Neural progenitor cell (in vitro differentiated cells): ENCODE data around the gene ATF4. TPM values are rescaled to one million over a fixed set of nuclear protein-coding genes. Genes with fewer than 3 reads are reported as not detected.
"Not testable (repeated sequence)": the region's sequence is repeated elsewhere in the genome, so short reads cannot be mapped to it uniquely, and the experiment has no call there.

Experiments
- DNase-seq: peaks from one replicate; pipeline ENCODE4 v3.0.0-alpha.2; 2016; ENCODE audit warnings: low spot score
- H2AFZ ChIP-seq: fragments of 200-600 bp; sonication (generic); replicated peaks from 2 replicates; pipeline ENCODE4 v1.6.1; 2016; ENCODE audit warnings: antibody characterized with exemption
- H3F3A ChIP-seq: fragments of 200-600 bp; sonication (generic); 2 replicates; pipeline ENCODE4 v1.6.1; 2016; ENCODE audit warnings: antibody characterized with exemption, low read depth
- H3K27ac ChIP-seq: fragments of 200-600 bp; sonication (generic); 2 replicates; pipeline ENCODE4 v1.5.1; 2016; ENCODE audit warnings: mild to moderate bottlenecking
- H3K27me3 ChIP-seq: fragments of 200-600 bp; sonication (generic); 2 replicates; pipeline ENCODE4 v1.6.1; 2016; ENCODE audit warnings: mild to moderate bottlenecking, moderate library complexity
- H3K36me3 ChIP-seq: fragments of 200-600 bp; sonication (generic); 2 replicates; pipeline ENCODE4 v1.5.1; 2016
- H3K4me1 ChIP-seq: fragments of 200-600 bp; sonication (generic); 2 replicates; pipeline ENCODE4 v1.6.1; 2016; ENCODE audit warnings: mixed run types
- H3K4me2 ChIP-seq: fragments of 200-600 bp; sonication (generic); 2 replicates; pipeline ENCODE4 v1.6.1; 2016
- H3K4me3 ChIP-seq: fragments of 200-600 bp; sonication (generic); 2 replicates; pipeline ENCODE4 v1.5.1; 2016
- H3K79me2 ChIP-seq: fragments of 200-600 bp; sonication (generic); 2 replicates; pipeline ENCODE4 v1.6.1; 2016; ENCODE audit warnings: low read depth
- H3K9ac ChIP-seq: fragments of 200-600 bp; sonication (generic); 2 replicates; pipeline ENCODE4 v1.6.1; 2016
- H3K9me3 ChIP-seq: fragments of 200-600 bp; sonication (generic); 2 replicates; pipeline ENCODE4 v1.5.1; 2016; ENCODE audit warnings: low read depth
- H4K20me1 ChIP-seq: fragments of 200-600 bp; sonication (generic); 2 replicates; pipeline ENCODE4 v1.6.1; 2016; ENCODE audit warnings: low read depth
- H3K27ac Mint-ChIP-seq: 3 replicates; pipeline ENCODE4 v1.8.0; 2021; ENCODE audit warnings: mixed read lengths
- H3K27me3 Mint-ChIP-seq: 2 replicates; pipeline ENCODE4 v1.8.0; 2022; ENCODE audit warnings: low read depth, mild to moderate bottlenecking, inconsistent platforms, moderate library complexity, mixed read lengths; ENCODE audit not compliant: insufficient read depth
- H3K36me3 Mint-ChIP-seq: 3 replicates; pipeline ENCODE4 v1.8.0; 2021; ENCODE audit warnings: mixed read lengths
- H3K4me1 Mint-ChIP-seq: 3 replicates; pipeline ENCODE4 v1.8.0; 2021; ENCODE audit warnings: mixed read lengths
- H3K4me3 Mint-ChIP-seq: 3 replicates; pipeline ENCODE4 v1.8.0; 2021; ENCODE audit warnings: mild to moderate bottlenecking, moderate library complexity, mixed read lengths
- H3K9me3 Mint-ChIP-seq: 3 replicates; pipeline ENCODE4 v1.8.0; 2020; ENCODE audit warnings: mixed read lengths
- EZH2 ChIP-seq: fragments of 200-600 bp; sonication (generic); IDR thresholded peaks from 2 replicates; pipeline ENCODE4 v1.6.1; 2017; ENCODE audit warnings: antibody characterized with exemption, mild to moderate bottlenecking, moderate library complexity
- EZH2phosphoT487 ChIP-seq: fragments of 200-600 bp; sonication (generic); IDR thresholded peaks from 2 replicates; pipeline ENCODE4 v1.6.1; 2017; ENCODE audit warnings: antibody characterized with exemption
- total RNA-seq: library from RNA; depleted of rRNA; stranded (reverse); fragments of >200 nt; gene quantifications from 2 replicates; pipeline ENCODE4 v1.2.3, GENCODE V29; 2015; ENCODE audit warnings: low replicate concordance
- TF ChIP-seq, protein P1 (sequence below): fragments of 200-600 bp; sonication (generic); IDR thresholded peaks from 2 replicates; pipeline ENCODE4 v1.5.1; 2017; ENCODE audit warnings: antibody characterized with exemption, mild to moderate bottlenecking

Gene ATF4
- total RNA-seq, 1 donor from 2014 or later = 189 TPM

DNA sequence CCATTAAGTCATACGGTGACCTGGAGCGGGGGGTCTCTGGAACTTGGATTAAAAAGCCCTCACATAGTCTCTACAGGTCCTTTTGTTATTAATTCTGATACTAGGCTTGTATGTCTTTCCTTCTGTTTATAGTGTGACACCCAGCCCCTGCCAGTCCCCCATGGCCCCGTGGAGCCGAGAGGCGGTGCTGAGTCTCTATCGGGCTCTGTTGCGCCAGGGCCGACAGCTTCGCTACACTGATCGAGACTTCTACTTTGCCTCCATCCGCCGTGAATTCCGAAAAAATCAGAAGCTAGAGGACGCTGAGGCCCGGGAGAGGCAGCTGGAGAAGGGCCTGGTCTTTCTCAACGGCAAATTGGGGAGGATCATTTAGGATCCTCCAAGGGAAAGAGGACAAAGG is 16.3 kb upstream of the ATF4 start:
- Histone ChIP-seq H3K79me2 (peaks cover 22% of the 10 kb centered on the region), H2AFZ (no peak overlapping the region), H4K20me1 (peaks cover 43% of the 10 kb centered on the region), H3K27me3 (peaks cover 19% of the 10 kb centered on the region), H3K4me1 (peaks cover 27% of the 10 kb centered on the region), H3F3A (peaks cover 18% of the 10 kb centered on the region), H3K36me3 (no peaks in the 10 kb centered on the region), H3K9me3 (no peaks in the 10 kb centered on the region), H3K4me3 (no peak overlapping the region), H3K4me2 (no peak overlapping the region), H3K27ac (no peak overlapping the region), H3K9ac (no peak overlapping the region)
- H3K36me3 Mint-ChIP-seq = peaks cover 23% of the 10 kb centered on the region
- no peak overlapping the region for H3K27ac Mint-ChIP-seq
- peaks cover 34% of the 10 kb centered on the region for H3K4me1 Mint-ChIP-seq
- peaks cover 3% of the 10 kb centered on the region for H3K27me3 Mint-ChIP-seq
- no peak for DNase-seq
- TF ChIP-seq, protein P1, sequence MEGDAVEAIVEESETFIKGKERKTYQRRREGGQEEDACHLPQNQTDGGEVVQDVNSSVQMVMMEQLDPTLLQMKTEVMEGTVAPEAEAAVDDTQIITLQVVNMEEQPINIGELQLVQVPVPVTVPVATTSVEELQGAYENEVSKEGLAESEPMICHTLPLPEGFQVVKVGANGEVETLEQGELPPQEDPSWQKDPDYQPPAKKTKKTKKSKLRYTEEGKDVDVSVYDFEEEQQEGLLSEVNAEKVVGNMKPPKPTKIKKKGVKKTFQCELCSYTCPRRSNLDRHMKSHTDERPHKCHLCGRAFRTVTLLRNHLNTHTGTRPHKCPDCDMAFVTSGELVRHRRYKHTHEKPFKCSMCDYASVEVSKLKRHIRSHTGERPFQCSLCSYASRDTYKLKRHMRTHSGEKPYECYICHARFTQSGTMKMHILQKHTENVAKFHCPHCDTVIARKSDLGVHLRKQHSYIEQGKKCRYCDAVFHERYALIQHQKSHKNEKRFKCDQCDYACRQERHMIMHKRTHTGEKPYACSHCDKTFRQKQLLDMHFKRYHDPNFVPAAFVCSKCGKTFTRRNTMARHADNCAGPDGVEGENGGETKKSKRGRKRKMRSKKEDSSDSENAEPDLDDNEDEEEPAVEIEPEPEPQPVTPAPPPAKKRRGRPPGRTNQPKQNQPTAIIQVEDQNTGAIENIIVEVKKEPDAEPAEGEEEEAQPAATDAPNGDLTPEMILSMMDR = no peak
- TF ChIP-seq EZH2 (no peak), EZH2phosphoT487 (no peak)
- peak overlapping the region; percentile 97 for H3K4me3 Mint-ChIP-seq
- no peaks in the 10 kb centered on the region for H3K9me3 Mint-ChIP-seq

DNA sequence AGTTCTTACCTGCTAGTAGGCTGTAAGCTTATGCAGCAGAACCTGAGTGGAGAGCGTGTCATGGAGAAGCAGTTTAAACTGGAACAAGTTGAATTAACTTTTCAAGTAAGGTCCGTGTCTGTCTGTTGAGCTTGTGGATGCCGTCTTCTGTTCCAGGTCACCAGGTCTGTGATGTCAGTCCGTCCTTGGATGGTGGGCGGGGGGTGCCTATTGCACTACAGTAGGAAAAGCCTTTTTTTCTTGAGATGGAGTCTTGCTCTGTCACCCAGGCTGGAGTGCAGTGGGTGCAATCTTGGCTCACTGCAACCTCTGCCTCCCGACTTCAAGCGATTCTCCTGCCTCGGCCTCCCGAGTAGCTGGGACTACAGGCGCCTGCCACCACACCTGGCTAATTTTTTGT is 13.3 kb upstream of the ATF4 start:
- not testable (repeated sequence) for H3K27ac Mint-ChIP-seq, H3K4me3 ChIP-seq, H3K9ac ChIP-seq, H3K4me3 Mint-ChIP-seq, H3K9me3 Mint-ChIP-seq, H3K4me2 ChIP-seq, H3K36me3 ChIP-seq, H3K27ac ChIP-seq, H2AFZ ChIP-seq, H3K27me3 Mint-ChIP-seq, DNase-seq, H3F3A ChIP-seq, H3K9me3 ChIP-seq, H3K4me1 ChIP-seq
- peaks cover 27% of the 10 kb centered on the region for H3K79me2 ChIP-seq
- peaks cover 13% of the 10 kb centered on the region for H3K4me1 Mint-ChIP-seq
- peaks cover 67% of the 10 kb centered on the region for H4K20me1 ChIP-seq
- peaks cover 36% of the 10 kb centered on the region for H3K36me3 Mint-ChIP-seq
- H3K27me3 ChIP-seq = peaks cover 19% of the 10 kb centered on the region

DNA sequence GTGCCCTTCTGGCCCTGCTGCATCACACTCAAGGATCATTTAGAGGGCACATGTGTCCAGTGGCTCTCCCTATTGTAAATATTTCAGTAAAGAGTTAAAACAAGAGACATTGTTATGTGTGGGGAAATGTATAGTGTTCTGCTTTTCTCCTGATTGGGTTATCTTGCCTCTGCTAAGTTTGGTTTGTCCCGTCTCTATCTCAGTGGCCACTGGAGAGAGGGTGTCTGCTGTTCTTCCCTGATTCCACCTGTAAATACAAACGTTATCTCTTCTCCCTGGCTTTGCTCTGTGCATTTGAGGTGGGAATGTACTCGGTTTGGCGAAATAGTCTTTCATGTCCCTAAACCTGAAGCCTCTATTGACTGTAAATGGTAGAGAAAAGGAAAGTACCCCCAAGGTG is 12.0 kb upstream of the ATF4 start:
- H3K27me3 ChIP-seq = peaks cover 19% of the 10 kb centered on the region
- H3K36me3 Mint-ChIP-seq = peaks cover 39% of the 10 kb centered on the region
- TF ChIP-seq EZH2phosphoT487 (no peak), EZH2 (no peak)
- TF ChIP-seq, protein P1 = no peak

DNA sequence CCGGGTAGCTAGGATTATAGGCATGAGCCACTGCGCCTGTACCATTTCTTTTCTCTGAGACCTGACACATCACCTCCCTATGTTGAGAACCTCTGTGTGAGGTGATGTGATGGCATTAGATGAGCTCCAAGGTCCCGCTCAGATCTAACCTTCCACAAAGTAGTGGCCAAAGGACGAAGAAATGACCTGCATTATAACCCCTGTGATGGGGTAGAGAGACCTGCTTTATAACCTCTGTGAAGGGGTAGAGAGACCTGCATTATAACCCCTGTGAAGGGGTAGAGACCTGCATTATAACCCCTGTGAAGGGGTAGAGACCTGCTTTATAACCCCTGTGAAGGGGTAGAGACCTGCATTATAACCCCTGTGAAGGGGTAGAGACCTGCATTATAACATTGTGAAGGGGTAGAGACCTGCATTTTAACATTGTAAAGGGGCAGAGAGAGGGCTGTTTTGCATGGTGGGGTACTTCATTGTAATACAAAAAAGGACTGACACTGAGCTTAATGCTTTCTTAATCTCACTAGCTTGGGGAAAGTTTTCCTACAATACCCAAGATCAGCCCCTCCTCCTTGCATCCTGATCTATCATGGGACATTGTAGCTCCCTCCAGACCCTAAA is 9.7 kb upstream of the ATF4 start:
- peaks cover 2% of the 10 kb centered on the region for H3K27me3 Mint-ChIP-seq
- Histone ChIP-seq H3K4me1 (no peaks in the 10 kb centered on the region), H3F3A (peaks cover 10% of the 10 kb centered on the region), H2AFZ (no peak overlapping the region), H3K27ac (no peak overlapping the region), H4K20me1 (peaks cover 64% of the 10 kb centered on the region), H3K36me3 (no peaks in the 10 kb centered on the region), H3K79me2 (peaks cover 11% of the 10 kb centered on the region), H3K4me3 (no peak overlapping the region), H3K4me2 (no peak overlapping the region), H3K27me3 (peaks cover 19% of the 10 kb centered on the region), H3K9ac (no peak overlapping the region), H3K9me3 (no peaks in the 10 kb centered on the region)
- peak overlapping the region; percentile 23 for H3K4me3 Mint-ChIP-seq
- H3K27ac Mint-ChIP-seq = no peak overlapping the region
- H3K36me3 Mint-ChIP-seq = peaks cover 42% of the 10 kb centered on the region
- no peak for DNase-seq
- TF ChIP-seq EZH2phosphoT487 (no peak), EZH2 (no peak)
- TF ChIP-seq, protein P1 = no peak
- no peaks in the 10 kb centered on the region for H3K4me1 Mint-ChIP-seq
- H3K9me3 Mint-ChIP-seq = no peaks in the 10 kb centered on the region

More for the DNA sequence above, 12.0 kb upstream of the ATF4 start:
- Histone ChIP-seq H3F3A (peaks cover 6% of the 10 kb centered on the region), H3K36me3 (no peaks in the 10 kb centered on the region), H3K4me3 (no peak overlapping the region), H3K4me2 (no peak overlapping the region), H2AFZ (no peak overlapping the region), H3K9ac (no peak overlapping the region), H3K27ac (no peak overlapping the region), H3K9me3 (no peaks in the 10 kb centered on the region), H4K20me1 (peaks cover 59% of the 10 kb centered on the region), H3K79me2 (peaks cover 17% of the 10 kb centered on the region), H3K4me1 (peaks cover 2% of the 10 kb centered on the region)
- Mint-ChIP-seq H3K4me3 (no peak overlapping the region), H3K27ac (no peak overlapping the region), H3K4me1 (peaks cover 4% of the 10 kb centered on the region), H3K9me3 (no peaks in the 10 kb centered on the region), H3K27me3 (peaks cover 4% of the 10 kb centered on the region)
- no peak for DNase-seq
